NB4 (cell line): Measurements from ENCODE around the gene GBA3.

Source experiments
- CTCF ChIP-seq: IDR thresholded peaks from one replicate; pipeline ENCODE4 v1.5.1; 2012; ENCODE audit warnings: low read depth, low read length
- MAX ChIP-seq: IDR thresholded peaks from 2 replicates; pipeline ENCODE4 v1.6.1; 2011; ENCODE audit warnings: low read depth, low read length
- MYC ChIP-seq: IDR thresholded peaks from 2 replicates; pipeline ENCODE4 v1.6.1; 2011; ENCODE audit warnings: low read depth, low read length
- POLR2A ChIP-seq: IDR thresholded peaks from 2 replicates; pipeline ENCODE4 v1.6.1; 2011; ENCODE audit warnings: mild to moderate bottlenecking; ENCODE audit not compliant: insufficient read length; ENCODE audit errors: extremely low read depth

DNA sequence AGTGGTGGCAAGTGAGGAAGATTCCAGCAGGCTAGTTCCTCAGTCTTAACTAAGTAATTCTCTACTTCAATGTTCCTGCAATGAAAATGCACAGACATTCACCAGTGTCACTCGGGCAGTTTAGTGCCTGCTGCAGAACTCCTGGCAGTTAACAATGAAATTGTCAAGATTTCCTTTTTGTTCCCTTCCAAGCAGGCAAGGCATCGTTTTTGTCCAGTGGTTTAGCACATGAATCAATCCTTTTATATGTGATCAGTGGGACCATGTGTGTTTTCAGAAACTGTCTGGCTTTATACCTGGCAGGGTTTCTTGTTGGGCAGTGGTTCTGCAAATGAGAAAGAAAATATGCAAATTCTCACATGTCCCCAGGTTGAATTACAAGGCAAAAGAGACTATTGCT, 122.2 kb downstream of the GBA3 start:
- TF ChIP-seq CTCF: no peak
- no peak for TF ChIP-seq POLR2A
- TF ChIP-seq MAX: no peak
- TF ChIP-seq MYC: no peak
